ENCODE measurements around the gene PADI6. TPM values are rescaled to one million over a fixed set of nuclear protein-coding genes. Genes with fewer than 3 reads are reported as not detected.
"Not testable (repeated sequence)": the region's sequence is repeated elsewhere in the genome, so short reads cannot be mapped to it uniquely, and the experiment has no call there.

The PADI6 gene
- total RNA-seq, 1 donor from 2014 or later, result not detected

DNA sequence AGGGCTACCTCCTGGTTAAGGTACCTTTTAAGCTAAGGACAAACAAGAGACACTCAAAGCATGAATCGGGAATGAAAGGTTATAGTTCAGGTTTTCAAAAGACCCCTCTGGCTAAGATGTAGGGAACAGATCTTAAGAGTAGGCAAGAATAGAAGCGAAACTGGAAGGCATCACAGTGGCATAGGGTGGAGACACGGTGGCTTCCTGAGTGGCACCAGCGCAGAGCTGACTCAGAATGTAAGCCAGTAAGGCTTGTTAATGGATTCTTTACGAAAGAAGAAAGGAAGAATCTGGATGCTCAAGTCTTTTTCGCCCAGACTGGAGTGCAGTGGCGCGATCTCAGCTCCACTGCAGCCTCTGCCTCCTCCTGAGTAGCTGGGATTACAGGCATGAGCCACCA is 21.2 kb downstream of the PADI6 start:
- intact Hi-C loops (cut with DNase I), result no loop called here
- DNase-seq (no peak), ATAC-seq (ENCODE audit: poor library complexity) (no peak)

DNA sequence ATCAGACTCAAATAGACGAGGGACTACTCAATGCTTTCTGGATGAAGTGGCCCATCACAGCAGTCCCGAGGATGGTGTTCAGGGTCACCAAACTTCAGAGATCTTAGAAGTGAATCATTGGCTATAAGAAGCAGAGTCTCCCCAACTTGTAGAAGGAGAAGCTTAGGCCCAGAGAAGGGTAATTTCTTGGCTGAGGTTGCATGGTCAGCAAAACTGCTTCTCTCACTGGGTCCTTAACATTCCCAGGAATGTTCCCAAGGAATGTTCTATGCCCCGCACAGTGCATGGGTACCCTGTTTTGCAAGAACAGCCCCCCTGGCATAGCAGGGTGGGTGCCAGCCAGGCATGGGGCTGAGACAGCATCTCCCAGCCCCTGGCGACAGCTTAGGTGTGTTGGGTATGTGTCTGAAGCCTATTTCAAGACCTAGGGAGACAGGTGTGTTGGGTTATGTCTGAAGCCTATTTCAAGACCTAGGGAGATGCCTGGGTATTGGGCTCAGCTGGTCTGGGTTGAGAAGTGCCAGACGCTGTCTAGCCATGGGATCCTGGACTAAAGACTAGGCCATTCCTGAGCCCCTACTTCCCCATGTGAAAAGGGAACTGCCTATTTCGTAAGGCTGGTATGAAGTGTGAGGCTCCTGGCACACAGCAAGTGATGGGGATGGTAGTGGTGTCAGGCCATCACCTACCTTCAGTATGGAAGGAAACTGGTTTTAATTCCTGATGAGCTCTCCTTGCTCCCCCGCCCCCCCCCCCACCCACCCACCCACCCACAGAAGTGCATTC is 26.1 kb downstream of the PADI6 start:
- no peak for DNase-seq
- no peak for ATAC-seq (ENCODE audit: poor library complexity)
- intact Hi-C loops (cut with DNase I), result no loop called here

DNA sequence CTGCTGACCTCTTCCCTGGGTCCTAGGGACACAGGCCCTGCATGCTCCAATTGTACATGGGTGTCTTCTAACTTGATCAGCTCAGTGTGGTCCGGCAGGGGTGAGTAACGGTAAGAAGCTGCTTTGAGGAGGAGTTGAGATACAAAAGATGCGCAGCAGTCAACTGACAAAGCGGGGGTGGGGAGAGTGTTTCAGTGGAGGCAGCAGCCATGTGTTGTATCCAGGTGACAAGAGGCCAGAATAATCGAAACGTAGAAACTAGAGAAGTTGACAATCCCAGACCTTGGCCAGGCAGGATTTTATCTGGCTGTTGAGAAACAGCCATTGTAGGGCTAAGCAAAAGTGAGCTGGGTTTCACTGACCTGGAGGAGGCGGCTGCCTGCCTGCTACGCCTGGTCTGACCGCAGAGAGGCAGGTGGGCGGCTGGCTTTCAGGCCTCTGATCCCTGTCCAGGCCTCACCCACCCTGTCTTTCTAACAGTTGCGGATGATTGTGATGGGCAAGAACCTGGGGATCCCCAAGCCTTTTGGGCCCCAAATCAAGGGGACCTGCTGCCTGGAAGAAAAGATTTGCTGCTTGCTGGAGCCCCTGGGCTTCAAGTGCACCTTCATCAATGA is 28.8 kb downstream of the PADI6 start:
- no peak for DNase-seq
- intact Hi-C loops (cut with DNase I), result no loop called here
- no peak for ATAC-seq (ENCODE audit: poor library complexity)

DNA sequence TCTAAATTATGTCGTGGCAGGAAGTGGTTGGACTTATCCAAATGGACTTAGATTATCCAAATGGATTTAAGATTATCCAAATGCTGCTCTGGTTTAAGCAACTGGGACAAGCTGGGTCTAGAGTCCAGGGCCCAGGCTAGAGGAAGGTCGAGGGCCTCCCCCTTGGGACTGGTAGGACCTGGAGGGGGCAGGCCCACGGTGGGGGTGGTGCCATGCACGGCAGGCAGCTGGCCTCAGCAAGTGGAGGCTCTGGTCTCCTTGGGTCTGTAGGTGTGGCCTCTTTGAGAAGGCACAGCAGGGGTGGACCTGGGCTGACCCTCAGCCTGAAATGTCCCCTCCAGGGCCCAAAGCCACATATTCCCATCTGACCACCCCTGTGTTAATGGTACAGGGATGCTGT is 29.8 kb downstream of the PADI6 start:
- DNase-seq (no peak), ATAC-seq (ENCODE audit: poor library complexity) (no peak)
- intact Hi-C loops (cut with DNase I), result no loop called here

DNA sequence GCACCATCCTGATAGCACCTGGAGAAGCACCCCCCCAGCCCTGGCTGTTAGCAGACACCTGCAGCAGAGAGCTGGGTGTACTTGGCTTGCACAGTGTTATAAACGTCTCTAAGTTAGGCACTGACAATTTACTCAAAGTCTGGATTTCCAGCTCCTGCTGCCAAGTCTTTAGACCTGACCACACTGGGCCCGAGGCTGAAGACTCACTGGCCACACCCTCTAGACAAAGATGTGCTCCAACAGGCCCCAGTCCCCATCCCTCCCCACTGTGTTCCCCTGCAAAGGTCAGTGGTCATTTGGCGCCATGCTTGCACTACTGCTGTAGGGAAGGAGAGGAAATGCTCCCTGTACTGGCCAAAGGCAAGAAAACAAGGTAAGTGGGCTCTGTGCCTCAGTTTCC is 31.1 kb downstream of the PADI6 start:
- intact Hi-C loops (cut with DNase I), result no loop called here
- ATAC-seq (ENCODE audit: poor library complexity), result no peak
- DNase-seq, result no peak

DNA sequence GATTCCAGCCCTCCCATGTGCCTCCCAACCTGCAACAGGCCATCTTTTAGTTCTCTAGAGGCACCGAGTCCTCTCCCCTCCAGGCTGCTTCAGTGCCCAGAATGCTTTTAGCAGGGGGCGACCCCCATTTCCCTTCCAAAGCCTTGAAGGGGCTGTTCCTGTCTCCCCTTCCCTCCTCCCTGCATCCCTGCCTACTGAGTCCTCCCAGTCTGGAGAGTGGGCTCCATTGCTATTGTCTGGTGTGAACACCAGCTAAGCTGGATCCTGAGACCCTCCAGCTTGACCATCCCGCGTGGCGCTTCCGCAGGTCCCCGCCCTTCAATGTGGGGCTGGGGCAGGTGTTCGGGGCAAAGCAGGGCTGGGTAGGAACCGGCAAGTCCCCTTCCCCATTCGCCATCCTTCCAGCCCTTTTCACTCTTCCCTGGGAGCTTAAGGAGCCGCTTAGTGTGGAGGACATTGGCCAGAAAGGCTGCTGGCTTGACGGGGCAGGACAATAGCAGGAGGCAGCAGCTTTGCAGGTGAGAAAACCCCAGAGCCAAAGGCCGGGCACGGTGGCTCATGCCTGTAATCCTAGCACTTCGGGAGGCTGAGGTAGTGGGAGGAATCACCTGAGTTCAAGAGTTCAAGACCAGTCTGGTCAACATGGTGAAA is 32.2 kb downstream of the PADI6 start:
- no peak for ATAC-seq (ENCODE audit: poor library complexity)
- intact Hi-C loops (cut with DNase I), result no loop called here
- DNase-seq, result no peak

DNA sequence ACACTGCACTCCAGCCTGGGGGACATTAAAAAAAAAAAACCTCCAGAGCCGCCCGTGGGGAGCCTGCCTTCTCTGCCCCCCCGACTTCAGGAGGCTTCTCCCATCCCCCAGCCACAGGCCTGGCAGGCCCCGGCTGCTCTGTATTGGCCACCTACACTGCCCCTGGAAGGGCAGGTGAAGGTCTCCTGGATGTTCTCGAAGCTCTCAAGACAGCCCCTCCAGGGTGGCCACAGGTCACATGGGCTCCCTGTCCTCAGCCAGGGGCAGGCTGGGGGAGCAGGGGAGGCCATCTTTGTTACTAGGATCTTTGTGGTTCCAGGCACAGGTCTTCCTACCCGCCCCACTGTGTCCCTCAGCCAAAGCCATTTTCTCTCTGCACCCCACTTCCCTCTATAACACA is 32.8 kb downstream of the PADI6 start:
- ATAC-seq (ENCODE audit: poor library complexity) (no peak), DNase-seq (no peak)
- intact Hi-C loops (cut with DNase I), result loop anchor here (5.0 kb wide), 1 partner anchor 278 kb away; no protein-coding TSS in a partner anchor

DNA sequence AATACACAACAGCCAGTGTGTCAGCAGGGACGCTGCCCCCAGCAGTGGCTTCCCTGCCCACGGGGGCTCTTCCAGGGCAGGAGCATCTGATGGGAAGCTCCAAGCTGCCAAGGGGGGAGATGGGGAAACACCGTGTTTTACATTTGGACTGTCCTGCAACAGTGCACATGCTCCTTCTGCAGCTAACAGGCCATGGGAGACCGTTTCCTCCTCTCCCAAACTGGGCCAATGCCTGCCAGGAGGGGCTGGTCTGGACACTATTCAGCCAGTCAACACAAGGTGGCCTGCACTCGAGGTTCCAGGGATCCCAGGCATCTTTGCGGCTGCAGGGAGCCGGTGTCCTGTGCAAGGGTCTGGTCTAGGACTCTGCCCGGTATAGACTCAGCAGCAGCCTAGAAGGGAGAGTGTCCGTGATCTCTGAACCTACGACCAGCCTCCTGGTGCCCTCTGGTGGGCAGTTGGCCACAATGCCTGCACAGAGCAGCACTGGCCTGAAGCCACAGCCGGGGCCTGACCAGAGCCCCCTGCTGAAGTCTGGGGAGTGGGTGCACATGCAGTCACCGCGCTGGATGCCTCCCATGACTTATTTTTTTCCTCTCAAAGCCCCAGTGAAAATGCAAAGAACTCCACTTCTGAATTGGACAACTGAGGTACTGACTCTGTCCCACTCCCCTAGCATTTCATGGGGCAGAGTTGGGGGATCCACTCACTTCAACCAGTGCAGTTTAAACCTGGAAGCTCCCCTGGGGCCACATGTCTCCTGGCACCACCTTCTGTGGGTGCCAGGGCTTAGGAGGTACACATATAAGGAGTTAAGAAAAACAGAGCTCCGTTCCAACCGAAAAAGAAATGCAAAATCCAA is 34.1 kb downstream of the PADI6 start:
- peak; percentile 88 for ATAC-seq (ENCODE audit: poor library complexity)
- intact Hi-C loops (cut with DNase I), result loop anchor here (5.0 kb wide), 1 partner anchor 279 kb away; no protein-coding TSS in a partner anchor

DNA sequence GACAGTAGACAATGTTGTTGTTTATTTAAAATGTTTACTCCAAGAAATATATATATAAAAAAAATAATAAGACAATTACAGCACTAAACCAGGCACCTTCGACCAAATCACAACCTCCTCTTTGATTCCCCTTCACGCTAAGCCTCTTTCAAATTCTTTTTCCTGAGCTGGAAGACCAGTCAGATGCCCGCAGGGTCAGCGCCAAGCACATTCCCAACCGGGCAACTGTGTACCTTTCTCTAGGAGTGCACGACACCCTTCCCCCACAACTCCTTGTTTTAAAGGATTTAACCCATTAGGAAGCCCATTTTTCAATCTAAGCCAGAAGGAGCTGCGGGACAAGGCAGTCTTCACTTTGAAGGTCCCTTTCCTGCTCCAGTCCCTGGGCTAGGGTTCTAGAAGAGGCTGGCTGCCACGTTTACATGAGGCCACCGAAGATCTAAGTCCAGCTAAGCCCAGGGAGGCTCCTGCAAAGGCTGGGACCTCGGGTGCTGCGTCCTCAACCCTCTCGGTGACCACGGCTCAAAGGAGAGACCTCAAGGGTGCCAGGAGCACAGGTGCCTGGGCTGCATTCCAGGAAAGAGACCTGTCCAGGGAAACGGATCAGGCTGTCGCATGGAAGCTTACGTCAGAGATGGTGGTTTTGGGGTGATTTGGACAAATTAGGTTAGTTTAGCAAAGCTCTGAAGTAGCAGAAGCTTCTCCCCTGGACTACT is 34.9 kb downstream of the PADI6 start:
- intact Hi-C loops (cut with DNase I), result loop anchor here (5.0 kb wide), 1 partner anchor 280 kb away; no protein-coding TSS in a partner anchor
- ATAC-seq (ENCODE audit: poor library complexity); DNase-seq: not testable (repeated sequence)

More for the DNA sequence above, 34.1 kb downstream of the PADI6 start:
- peak; percentile 74 for DNase-seq

DNA sequence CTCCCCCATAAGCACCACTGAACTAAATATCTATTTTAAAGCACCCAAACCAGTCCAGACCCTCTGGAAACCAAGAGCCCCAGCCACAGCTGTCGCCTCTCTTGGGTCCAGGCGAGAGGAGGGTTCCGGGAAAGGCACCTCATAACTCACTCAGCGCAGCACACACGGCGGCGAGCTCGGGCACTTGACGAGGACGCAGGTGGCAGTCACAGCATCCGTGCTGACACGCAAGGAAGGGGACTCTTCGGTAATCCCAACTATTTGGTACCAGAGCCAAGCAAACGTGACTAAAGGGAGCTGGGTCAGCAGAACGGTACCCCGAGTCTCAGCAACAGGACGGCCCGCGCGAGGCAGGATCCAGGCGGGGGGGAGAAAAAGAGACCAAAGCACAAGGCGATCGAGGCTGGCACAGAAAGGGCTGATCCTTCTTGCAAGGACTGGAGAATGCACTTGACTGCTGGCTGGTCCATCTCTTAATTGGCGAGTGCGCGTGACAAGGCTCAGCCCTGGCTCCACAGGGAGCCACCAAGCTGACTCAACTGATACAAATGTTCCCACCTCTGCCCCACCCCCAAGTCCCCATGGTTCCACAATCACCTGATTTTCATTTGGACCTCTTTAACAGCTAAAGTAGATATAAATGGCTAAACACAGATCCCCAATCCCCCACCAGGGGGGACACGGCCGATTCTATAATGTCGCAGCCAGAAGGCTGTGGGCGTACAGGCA is 36.0 kb downstream of the PADI6 start:
- intact Hi-C loops (cut with DNase I), result loop anchor here (5.0 kb wide), 1 partner anchor 281 kb away; no protein-coding TSS in a partner anchor
- not testable (repeated sequence) for ATAC-seq (ENCODE audit: poor library complexity); DNase-seq

DNA sequence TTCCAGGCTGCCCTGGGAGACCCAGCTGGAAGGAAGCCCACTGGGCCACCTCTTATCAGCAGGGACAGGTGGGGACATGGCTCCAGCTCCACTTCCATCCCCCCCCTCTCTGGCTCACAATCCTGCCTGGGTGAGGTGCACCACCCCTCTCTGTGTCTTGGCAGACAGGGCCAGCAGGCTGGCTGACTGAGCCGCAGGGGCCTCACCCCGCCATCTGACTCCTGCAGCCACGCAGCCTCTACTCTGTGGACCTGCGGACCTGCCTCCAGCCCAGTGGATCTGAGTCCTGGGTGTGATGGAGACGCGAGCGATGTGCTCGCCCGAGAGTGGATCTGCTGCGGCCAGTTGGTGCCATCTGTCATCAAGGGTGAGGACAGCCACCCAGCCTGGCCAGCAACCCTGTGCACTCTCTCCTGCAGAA is 37.4 kb downstream of the PADI6 start:
- peak; percentile 69 for ATAC-seq (ENCODE audit: poor library complexity)
- intact Hi-C loops (cut with DNase I), result loop anchor here (5.0 kb wide), 1 partner anchor 282 kb away; no protein-coding TSS in a partner anchor
- DNase-seq, result peak; percentile 63

DNA sequence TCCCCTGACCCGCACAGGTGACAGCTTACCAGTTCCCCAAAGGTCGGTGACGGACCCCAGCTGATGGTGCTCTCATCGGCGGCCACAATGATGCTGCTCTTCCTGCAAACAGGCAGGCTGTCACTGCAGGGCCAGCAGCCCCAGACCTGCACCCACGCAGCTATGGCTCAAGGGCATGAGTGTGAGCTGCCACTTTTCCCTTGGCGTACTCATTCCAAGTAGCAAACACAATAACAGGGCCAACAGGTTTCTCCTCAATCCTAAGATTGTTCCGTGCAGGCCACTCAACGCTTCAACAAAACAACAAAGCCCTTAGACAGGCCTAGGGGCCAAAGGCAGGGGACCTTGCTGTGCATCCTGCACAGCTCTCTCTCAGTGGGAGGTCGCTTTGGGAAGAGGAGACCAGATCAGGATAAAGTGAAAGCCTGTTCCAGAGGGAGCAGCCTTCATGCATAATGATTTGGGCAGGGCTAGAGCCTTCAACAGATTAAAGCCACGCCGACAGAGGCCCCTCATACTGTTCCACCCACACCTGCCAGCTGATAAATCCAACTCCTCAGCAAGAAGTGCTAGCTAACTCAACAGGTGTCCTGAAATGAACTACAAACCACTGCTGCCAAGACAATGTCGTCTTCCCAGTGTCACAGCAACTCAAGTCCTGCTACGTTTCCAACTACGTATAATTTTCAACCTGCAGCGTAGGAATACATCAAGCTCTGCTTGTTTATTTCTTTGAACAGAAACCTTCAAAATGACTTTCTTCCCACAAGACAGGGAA is 40.3 kb downstream of the PADI6 start:
- no peak for DNase-seq
- intact Hi-C loops (cut with DNase I), result no loop called here

DNA sequence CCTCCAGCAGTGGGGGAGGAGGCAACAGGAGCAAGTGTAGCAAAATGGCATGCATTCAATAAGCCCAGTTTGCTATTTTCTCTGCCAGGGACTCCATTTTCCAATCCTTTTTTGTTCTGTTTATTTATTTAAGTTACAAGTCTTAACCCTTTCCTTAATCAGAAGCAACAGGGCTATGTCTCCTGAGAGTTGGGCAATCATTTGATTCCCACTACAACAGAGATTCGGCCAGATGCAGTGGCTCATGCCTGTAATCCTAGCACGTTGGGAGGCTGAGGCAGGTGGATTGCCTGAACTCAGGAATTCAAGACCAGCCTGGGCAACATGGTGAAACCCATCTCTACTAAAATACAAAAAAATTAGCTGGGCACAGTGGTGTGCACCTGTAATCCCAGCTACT is 42.0 kb downstream of the PADI6 start:
- no peak for DNase-seq
- ATAC-seq (ENCODE audit: poor library complexity), result no peak
- intact Hi-C loops (cut with DNase I), result no loop called here

More for the DNA sequence above, 40.3 kb downstream of the PADI6 start:
- peak; percentile 54 for ATAC-seq (ENCODE audit: poor library complexity)

DNA sequence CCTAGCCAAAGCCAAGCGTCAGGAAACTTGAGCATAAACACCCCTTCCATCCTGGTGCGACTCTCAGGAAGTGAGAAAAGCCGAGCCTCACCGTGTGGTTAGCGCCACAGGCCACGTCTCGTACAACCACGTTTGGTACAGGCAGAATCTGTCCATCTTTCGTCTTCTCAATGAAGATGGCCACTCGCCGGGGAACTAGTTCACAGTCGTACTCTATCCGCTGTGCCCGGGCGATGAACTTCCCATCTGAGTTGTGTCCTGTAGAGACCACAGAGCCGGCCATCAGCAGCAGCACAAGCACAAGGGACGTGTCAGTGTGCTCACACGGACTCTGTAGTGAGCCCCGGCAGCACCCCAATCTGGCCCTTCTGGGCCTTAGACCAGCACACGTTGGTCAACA is 44.4 kb downstream of the PADI6 start:
- no peak for ATAC-seq (ENCODE audit: poor library complexity)
- no peak for DNase-seq
- intact Hi-C loops (cut with DNase I), result no loop called here

DNA sequence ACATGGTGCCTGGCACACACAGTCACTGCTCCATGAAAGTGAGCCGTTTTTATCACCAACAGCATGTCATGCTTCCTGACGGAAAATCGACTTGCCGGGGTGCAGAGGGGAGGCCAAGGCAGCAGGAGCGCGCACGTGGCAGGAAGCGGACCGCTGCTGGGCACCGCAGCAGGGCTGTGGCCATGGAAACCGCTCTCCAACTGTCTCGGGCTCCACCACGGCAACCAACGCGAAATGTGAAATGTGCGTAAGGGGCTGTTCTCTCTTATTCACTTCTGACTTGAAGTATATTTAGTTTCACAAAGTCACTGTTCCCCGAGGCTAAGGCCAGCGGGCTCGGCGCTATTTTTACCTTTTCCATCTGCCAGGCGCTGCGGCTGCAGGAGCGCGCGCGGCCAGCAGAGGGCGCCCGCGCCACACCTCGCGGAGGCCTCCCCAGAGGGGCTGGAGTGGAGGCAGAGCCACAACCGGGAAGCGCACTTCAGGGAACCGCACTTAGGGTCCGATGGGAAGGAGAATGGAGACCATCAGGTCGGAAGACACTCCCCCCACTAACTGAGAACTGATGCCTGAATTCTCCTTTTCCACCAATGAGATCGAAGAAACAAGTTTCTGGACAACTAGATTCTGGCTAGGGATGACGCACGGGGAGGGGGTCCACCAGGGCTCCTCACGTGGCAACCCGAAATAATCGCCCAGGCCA is 47.8 kb downstream of the PADI6 start:
- intact Hi-C loops (cut with DNase I), result loop anchor here (5.0 to 10.0 kb wide), 2 partner anchors 68 to 185 kb away; no protein-coding TSS in a partner anchor
- DNase-seq, result peak; percentile 84
- peak; percentile 88 for ATAC-seq (ENCODE audit: poor library complexity)

DNA sequence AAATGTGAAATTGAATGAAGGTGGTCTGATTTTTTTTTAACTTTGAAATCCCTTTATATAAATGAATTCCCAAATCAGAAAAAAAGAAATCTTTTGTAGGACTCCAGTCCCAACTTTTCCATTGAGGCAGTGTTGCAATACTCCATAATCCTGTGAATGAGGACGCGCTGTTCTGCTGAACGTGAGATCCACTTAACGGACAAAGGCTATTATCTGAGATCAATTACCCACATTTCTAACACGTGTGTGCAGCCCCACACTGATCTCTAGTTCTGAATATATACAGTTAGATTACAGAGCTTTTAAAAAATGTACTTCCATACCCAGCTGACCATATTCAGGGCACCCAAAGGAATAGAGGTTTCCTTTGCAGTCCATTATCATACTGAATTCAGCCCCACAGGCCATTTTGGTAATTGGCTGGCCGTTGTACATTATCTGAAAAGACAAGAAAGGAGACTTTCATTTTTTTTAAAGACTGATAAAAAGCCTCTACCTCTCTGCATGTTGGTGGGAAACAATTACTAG is 48.5 kb downstream of the PADI6 start:
- ATAC-seq (ENCODE audit: poor library complexity) (no peak), DNase-seq (no peak)
- intact Hi-C loops (cut with DNase I), result loop anchor here (5.0 to 10.0 kb wide), 2 partner anchors 67 to 184 kb away; no protein-coding TSS in a partner anchor
